WTC11 (cell line): Measurements from ENCODE around the gene RSPO1. TPM values are rescaled to one million over a fixed set of nuclear protein-coding genes. Genes with fewer than 3 reads are reported as not detected.

ENCODE experiments used
- ATAC-seq: fragments of 200-7000 bp; cut with Tn5 transposase; 2 replicates; pipeline ENCODE4 v1.10.0; 2021; ENCODE audit warnings: mild to moderate bottlenecking, moderate library complexity
- CTCF ChIA-PET: fragments of 300-600 bp; sonication (Branson Sonifier 250); formaldehyde crosslinking; loops from one replicate; lab custom pipeline; 2021; ENCODE audit warnings: antibody characterized with exemption; lab: Charles Lee
- POLR2A ChIA-PET: fragments of 350-600 bp; sonication (Branson Sonifier 250); formaldehyde crosslinking; loops from one replicate; lab custom pipeline; 2021; ENCODE audit warnings: antibody characterized with exemption; lab: Charles Lee
- DNase-seq: peaks from one replicate; pipeline ENCODE4 v3.0.0; 2021; ENCODE audit warnings: low spot score
- H3K27ac Mint-ChIP-seq: 2 replicates; pipeline ENCODE4 v1.8.0; 2021; ENCODE audit warnings: mixed read lengths
- H3K27me3 Mint-ChIP-seq: 2 replicates; pipeline ENCODE4 v1.8.0; 2021; ENCODE audit warnings: low read depth, mild to moderate bottlenecking, moderate library complexity, mixed read lengths
- H3K36me3 Mint-ChIP-seq: 2 replicates; pipeline ENCODE4 v1.8.0; 2021; ENCODE audit warnings: mixed read lengths
- H3K4me1 Mint-ChIP-seq: 2 replicates; pipeline ENCODE4 v1.8.0; 2022; ENCODE audit warnings: mixed read lengths
- H3K4me3 Mint-ChIP-seq: 2 replicates; pipeline ENCODE4 v1.8.0; 2021; ENCODE audit warnings: mild to moderate bottlenecking, moderate library complexity, mixed read lengths
- H3K9me3 Mint-ChIP-seq: 2 replicates; pipeline ENCODE4 v1.8.0; 2021; ENCODE audit warnings: mixed read lengths
- ERG ChIP-seq: fragments of 250-450 bp; sonication (Bioruptor Pico); IDR thresholded peaks from 2 replicates; pipeline ENCODE4 v1.8.0; 2021; ENCODE audit warnings: mild to moderate bottlenecking
- FOXP1 ChIP-seq: sonication (generic); formaldehyde crosslinking; IDR thresholded peaks from 2 replicates; pipeline ENCODE4 v1.8.0; 2022; ENCODE audit warnings: missing genetic modification reagents, mild to moderate bottlenecking, moderate library complexity, borderline replicate concordance
- HMGA2 ChIP-seq: fragments of 250-450 bp; sonication (Bioruptor Pico); IDR thresholded peaks from 2 replicates; pipeline ENCODE4 v1.4.0; 2021; ENCODE audit warnings: mild to moderate bottlenecking, moderate library complexity
- JAZF1 ChIP-seq: fragments of 250-450 bp; sonication (Bioruptor Pico); IDR thresholded peaks from 2 replicates; pipeline ENCODE4 v1.9.0; 2021; ENCODE audit warnings: moderate library complexity, mild to moderate bottlenecking, inconsistent platforms
- NFYB ChIP-seq: sonication (generic); formaldehyde crosslinking; conservative IDR thresholded peaks from 2 replicates; pipeline ENCODE4 v1.8.0; 2022; ENCODE audit warnings: low read depth, missing genetic modification reagents
- TEAD1 ChIP-seq: sonication (generic); formaldehyde crosslinking; IDR thresholded peaks from 2 replicates; pipeline ENCODE4 v1.8.0; 2022; ENCODE audit warnings: mild to moderate bottlenecking, missing genetic modification reagents
- USF2 ChIP-seq: sonication (generic); formaldehyde crosslinking; IDR thresholded peaks from 2 replicates; pipeline ENCODE4 v1.8.1; 2023; ENCODE audit warnings: mild to moderate bottlenecking, missing genetic modification reagents, moderate library complexity
- ZNF138 ChIP-seq: sonication (generic); formaldehyde crosslinking; conservative IDR thresholded peaks from 2 replicates; pipeline ENCODE4 v1.8.1; 2022; ENCODE audit warnings: mild to moderate bottlenecking, moderate library complexity, missing genetic modification reagents
- ZNF671 ChIP-seq: fragments of 250-450 bp; sonication (Bioruptor Pico); IDR thresholded peaks from 2 replicates; pipeline ENCODE4 v1.8.0; 2021; ENCODE audit warnings: mild to moderate bottlenecking
- total RNA-seq: library from RNA; stranded (reverse); gene quantifications from 3 replicates; pipeline ENCODE4 v1.2.3, GENCODE V29; 2021

The RSPO1 gene
- total RNA-seq, 1 experiment from 2014 or later: 0.13 TPM

GRCh38 chr1:37564892-37565291 is 69.8 kb downstream of the RSPO1 start (continued):
- TF ChIP-seq ZNF138 (CRISPR knock-in tag) (no peak), TEAD1 (CRISPR knock-in tag) (no peak)

- Mint-ChIP-seq H3K9me3 (no peaks in the 10 kb centered on the region), H3K36me3 (peaks cover 30% of the 10 kb centered on the region), H3K27me3 (no peaks in the 10 kb centered on the region), H3K27ac (peak overlapping the region; percentile 13; the same call in 1 of the 2 replicates), H3K4me1 (peaks cover 3% of the 10 kb centered on the region), H3K4me3 (no peak overlapping the region)
- TF ChIP-seq FOXP1 (CRISPR knock-in tag) (no peak), HMGA2 (CRISPR knock-in tag) (no peak), USF2 (CRISPR knock-in tag) (no peak), JAZF1 (no peak), ERG (CRISPR knock-in tag) (no peak), ZNF671 (no peak), NFYB (CRISPR knock-in tag) (no peak)
- POLR2A ChIA-PET: no interaction called here
- no peak for ATAC-seq
- CTCF ChIA-PET: no interaction called here
- no peak for DNase-seq
These were observed 71.7 kb downstream of the RSPO1 start for GRCh38 chr1:37562984-37563383.

Other genes with a start within 250 kb of the RSPO1 start
- gene ZC3H12A, start 160.3 kb downstream of the RSPO1 start, total RNA-seq: 8.4 to 10.9 TPM (median 9.6 TPM) in 3 replicates
- 37.4 to 41.3 TPM (median 41.0 TPM) in 3 replicates for gene MEAF6, start 120.1 kb downstream of the RSPO1 start, total RNA-seq
- 18.3 to 19.7 TPM (median 19.1 TPM) in 3 replicates for gene SNIP1, start 80.6 kb downstream of the RSPO1 start, total RNA-seq
- gene DNALI1, start 78.0 kb downstream of the RSPO1 start, total RNA-seq: 10.5 to 14.6 TPM (median 13.5 TPM) in 3 replicates
- 72.3 to 92.8 TPM (median 75.9 TPM) in 3 replicates for gene GNL2, start 39.0 kb downstream of the RSPO1 start, total RNA-seq
- 42.1 to 47.7 TPM (median 43.3 TPM) in 3 replicates for gene CDCA8, start 57.6 kb upstream of the RSPO1 start, total RNA-seq
- 1.3 to 1.5 TPM (median 1.3 TPM) in 3 replicates for gene EPHA10, start 130.2 kb upstream of the RSPO1 start, total RNA-seq
- 4.2 to 6.4 TPM (median 5.9 TPM) in 3 replicates for gene MANEAL, start 159.0 kb upstream of the RSPO1 start, total RNA-seq
- gene C1orf122, start 172.9 kb upstream of the RSPO1 start, total RNA-seq: 42.5 to 50.7 TPM (median 45.9 TPM) in 3 replicates
- 20.1 to 24.6 TPM (median 22.7 TPM) in 3 replicates for gene YRDC, start 173.3 kb upstream of the RSPO1 start, total RNA-seq
- gene MTF1, start 224.7 kb upstream of the RSPO1 start, total RNA-seq: 10.1 to 12.2 TPM (median 10.9 TPM) in 3 replicates